RWPE1 (cell line): Measurements from ENCODE around the gene SSX2B.
"Not testable (repeated sequence)": the region's sequence is repeated elsewhere in the genome, so short reads cannot be mapped to it uniquely, and the experiment has no call there.

Source experiments
- CTCF ChIA-PET: fragments of 350-600 bp; sonication (Branson Sonifier 250); formaldehyde crosslinking; extraction: SDS; loops from one replicate; lab custom pipeline; 2021; lab: Yijun Ruan, JAX
- POLR2A ChIA-PET: fragments of 400-600 bp; formaldehyde crosslinking; extraction: SDS; loops from one replicate; lab custom pipeline; 2020; ENCODE audit warnings: antibody characterized with exemption; ENCODE audit not compliant: low non-redundant PET; lab: Yijun Ruan, JAX
- DNase-seq: peaks from one replicate; pipeline ENCODE4 v3.0.0; 2012; ENCODE audit warnings: low spot score
- H3K27ac ChIP-seq: fragments of 450-650 bp; 2 replicates; pipeline ENCODE4 v1.5.1; 2017

SSX2B gene, protein sequence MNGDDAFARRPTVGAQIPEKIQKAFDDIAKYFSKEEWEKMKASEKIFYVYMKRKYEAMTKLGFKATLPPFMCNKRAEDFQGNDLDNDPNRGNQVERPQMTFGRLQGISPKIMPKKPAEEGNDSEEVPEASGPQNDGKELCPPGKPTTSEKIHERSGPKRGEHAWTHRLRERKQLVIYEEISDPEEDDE

GRCh38 chrX:52750952-52751351 lies at the start of gene SSX2B:
Gene SSX2B, plus strand, starts transcription at chrX:52751252. Its CDS starts 1,429 bp downstream, at chrX:52752681.
- CTCF ChIA-PET, DNase-seq, H3K27ac ChIP-seq, POLR2A ChIA-PET: not testable (repeated sequence)

DNA sequence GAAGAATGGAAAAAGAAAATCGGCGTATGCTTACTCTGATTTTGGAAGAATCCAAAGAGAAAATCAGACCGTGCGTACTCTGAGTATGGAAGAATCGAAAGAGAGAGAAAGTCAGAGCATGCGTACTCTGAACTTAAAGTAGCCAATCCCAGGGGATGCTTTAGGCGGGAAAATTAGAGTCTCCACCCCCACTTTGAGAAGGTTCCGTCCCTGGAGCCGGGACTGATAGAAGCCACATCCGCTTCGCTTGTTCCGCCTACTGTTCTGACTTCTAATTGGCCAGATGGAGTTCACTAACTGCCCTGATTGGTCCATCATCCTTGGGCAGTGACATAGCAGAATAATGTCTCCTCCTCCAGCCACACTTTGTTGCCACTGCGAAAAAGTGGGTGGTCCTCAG lies 44.0 kb upstream of the SSX2B start, which contains the start of gene SSX2:
TSS of gene SSX2 (minus strand) at position 101 of the 400 bp plus-strand sequence. CDS start 1,429 bp downstream, outside the sequence.
- DNase-seq, H3K27ac ChIP-seq, POLR2A ChIA-PET, CTCF ChIA-PET: not testable (repeated sequence)

DNA sequence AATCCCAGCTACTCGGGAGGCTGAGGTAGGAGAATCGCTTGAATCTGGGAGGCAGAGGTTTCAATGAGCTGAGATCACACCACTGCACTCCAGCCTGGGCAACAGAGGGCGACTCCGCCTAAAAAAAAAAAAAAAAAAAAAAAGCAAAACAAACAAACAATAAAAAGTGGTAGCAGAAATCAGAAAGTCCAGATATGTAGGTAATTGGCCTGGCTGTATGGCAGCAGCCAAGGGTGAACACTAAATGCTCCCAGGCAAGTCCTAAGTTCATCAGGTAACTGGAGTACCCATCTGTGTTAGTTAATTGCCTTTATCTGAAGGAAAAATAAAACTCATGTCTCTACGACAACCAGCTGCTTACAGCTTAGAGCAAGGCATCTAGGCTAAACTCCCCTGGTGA lies 14.9 kb downstream of the SSX2B start:
- DNase-seq, CTCF ChIA-PET, H3K27ac ChIP-seq, POLR2A ChIA-PET: not testable (repeated sequence)

GRCh38 chrX:52773504-52773903 lies 22.5 kb downstream of the SSX2B start:
- POLR2A ChIA-PET, DNase-seq, CTCF ChIA-PET, H3K27ac ChIP-seq: not testable (repeated sequence)

DNA sequence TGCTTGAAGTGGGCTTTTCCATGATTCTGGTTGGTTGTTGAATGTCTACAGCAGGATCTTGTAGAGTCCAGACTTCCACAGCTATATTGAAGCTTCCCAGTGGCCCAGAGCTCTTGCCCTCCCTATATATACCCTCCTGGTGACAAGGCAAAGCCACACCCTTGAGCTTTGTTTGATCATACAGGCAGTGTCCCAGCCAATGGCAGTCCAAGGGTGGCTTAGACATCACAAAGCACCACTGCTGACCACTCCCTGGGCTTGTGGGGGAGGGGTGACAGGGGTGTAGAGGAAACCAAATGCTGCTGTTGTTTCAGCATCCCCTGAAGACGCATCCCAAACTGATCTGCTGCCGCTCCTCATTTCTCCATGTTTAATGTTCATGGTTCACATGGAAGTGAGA lies 46.3 kb downstream of the SSX2B start, which contains the start of gene SPANXN5:
TSS of gene SPANXN5 (minus strand) at position 101 of the 400 bp plus-strand sequence. CDS start at position 22, 79 bp downstream.
- POLR2A ChIA-PET, H3K27ac ChIP-seq, CTCF ChIA-PET, DNase-seq: not testable (repeated sequence)

DNA sequence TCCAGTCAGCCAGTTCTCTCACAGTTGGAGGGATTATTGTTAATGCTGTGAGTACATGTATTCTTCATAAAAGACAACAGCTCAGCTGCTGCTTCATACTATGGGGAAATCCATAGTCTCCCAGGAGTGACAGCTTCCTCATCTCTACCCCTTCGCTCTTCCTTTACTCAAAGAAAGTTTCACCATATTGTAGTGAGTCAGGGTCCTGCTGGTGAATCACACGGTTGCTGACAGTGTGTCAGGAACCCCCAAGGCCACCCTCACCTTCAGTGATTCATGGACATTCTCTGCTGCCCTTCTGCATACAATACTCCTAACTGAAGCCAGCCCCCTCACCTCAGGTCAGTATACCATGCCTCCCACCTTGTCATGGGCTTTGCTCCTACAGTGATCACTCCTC lies 53.8 kb downstream of the SSX2B start:
- DNase-seq, POLR2A ChIA-PET, CTCF ChIA-PET, H3K27ac ChIP-seq: not testable (repeated sequence)
